A549 (cell line): ENCODE measurements around the gene PNPLA7. TPM values are rescaled to one million over a fixed set of nuclear protein-coding genes. Genes with fewer than 3 reads are reported as not detected.
"Not testable (repeated sequence)": the region's sequence is repeated elsewhere in the genome, so short reads cannot be mapped to it uniquely, and the experiment has no call there.

Source experiments
- ATAC-seq, 2 experiments: fragments of 200-7000 bp in 1 of 2; fragments of >200 bp in 1 of 2; cut with Nextera tagmentation in 1 of 2; cut with Tn5 transposase in 1 of 2; 3 replicates each; pipeline versions ENCODE4 v1.8.0 to v1.9.1; 2018 to 2020; ENCODE audit warnings: mild to moderate bottlenecking in 1 of 2, moderate library complexity in 1 of 2
- CTCF ChIA-PET: fragments of 300-600 bp; sonication (Branson Sonifier 250); formaldehyde crosslinking; extraction: SDS; loops from one replicate; lab custom pipeline; 2021; ENCODE audit warnings: antibody characterized with exemption, inconsistent platforms; lab: Yijun Ruan, JAX
- POLR2A ChIA-PET: fragments of 350-600 bp; formaldehyde crosslinking; extraction: SDS; loops from one replicate; lab custom pipeline; 2021; ENCODE audit warnings: antibody characterized with exemption, inconsistent platforms; lab: Yijun Ruan, JAX
- DNase-seq, 2 experiments: peaks; one replicate each; pipeline versions ENCODE4 v3.0.0 to v3.0.0-alpha.2; 2011 to 2016; ENCODE audit warnings: low read depth in 1 of 2, low spot score in 1 of 2
- FAIRE-seq: peaks from 2 replicates; lab custom pipeline; 2011; peaks lifted over from hg19 to GRCh38; lab: Jason Lieb, UNC
- H3K27ac ChIP-seq, 2 experiments: fragments of >200 bp; sonication (Bioruptor Twin); formaldehyde crosslinking; 3 replicates each; pipeline ENCODE4 v1.5.1; 2016 to 2017
- H3K4me1 ChIP-seq: fragments of >200 bp; sonication (Bioruptor Twin); formaldehyde crosslinking; 3 replicates; pipeline ENCODE4 v1.6.1; 2016
- H3K4me2 ChIP-seq: fragments of >200 bp; sonication (Bioruptor Twin); formaldehyde crosslinking; 3 replicates; pipeline ENCODE4 v1.6.1; 2016
- H3K4me3 ChIP-seq: fragments of >200 bp; sonication (Bioruptor Twin); formaldehyde crosslinking; 3 replicates; pipeline ENCODE4 v1.5.1; 2016
- H3K9me3 ChIP-seq: fragments of >200 bp; sonication (Bioruptor Twin); formaldehyde crosslinking; 3 replicates; pipeline ENCODE4 v1.6.1; 2016
- CBX2 ChIP-seq: fragments of 200-600 bp; sonication (generic); IDR thresholded peaks from 2 replicates; pipeline ENCODE4 v1.6.1; 2016; ENCODE audit warnings: low read depth, mild to moderate bottlenecking, borderline replicate concordance
- CTCF ChIP-seq: fragments of >200 bp; sonication (Bioruptor Twin); formaldehyde crosslinking; IDR thresholded peaks from 3 replicates; pipeline ENCODE4 v1.5.1; 2016
- E2F6 ChIP-seq: IDR thresholded peaks from 2 replicates; pipeline ENCODE4 v1.6.1; 2012; ENCODE audit warnings: low read depth, borderline replicate concordance
- EHF ChIP-seq: fragments of 250-450 bp; sonication (Bioruptor Pico); IDR thresholded peaks from 2 replicates; pipeline ENCODE4 v1.5.0; 2020; ENCODE audit warnings: mild to moderate bottlenecking
- ESRRA ChIP-seq: fragments of 150-350 bp; IDR thresholded peaks from 2 replicates; pipeline ENCODE4 v1.6.1; 2014; ENCODE audit warnings: mild to moderate bottlenecking, low read length, borderline replicate concordance
- FOSB ChIP-seq: fragments of 250-450 bp; sonication (Bioruptor Pico); IDR thresholded peaks from 2 replicates; pipeline ENCODE4 v1.5.0; 2020; ENCODE audit warnings: mild to moderate bottlenecking, moderate library complexity
- FOSL2 ChIP-seq, 2 experiments: fragments of 450-650 bp in 1 of 2; fragments of >200 bp in 1 of 2; sonication (Bioruptor Twin) in 1 of 2; formaldehyde crosslinking; IDR thresholded peaks; 2 replicates each; pipeline versions ENCODE4 v1.5.0 to v1.6.1; 2016 to 2020; ENCODE audit warnings: mild to moderate bottlenecking in 1 of 2, moderate library complexity in 1 of 2
- FOXS1 ChIP-seq: fragments of 250-450 bp; sonication (Bioruptor Pico); IDR thresholded peaks from 2 replicates; pipeline ENCODE4 v1.5.0; 2020; ENCODE audit warnings: mild to moderate bottlenecking, moderate library complexity
- HDAC2 ChIP-seq: fragments of 200-600 bp; sonication (generic); IDR thresholded peaks from 2 replicates; pipeline ENCODE4 v1.6.1; 2016
- HEYL ChIP-seq: fragments of 250-450 bp; sonication (Bioruptor Pico); IDR thresholded peaks from 2 replicates; pipeline ENCODE4 v1.8.0; 2021; ENCODE audit warnings: mild to moderate bottlenecking, moderate library complexity
- HOXA7 ChIP-seq: fragments of 250-450 bp; sonication (Bioruptor Pico); IDR thresholded peaks from 2 replicates; pipeline ENCODE4 v1.5.0; 2020; ENCODE audit warnings: mild to moderate bottlenecking, moderate library complexity
- MAFK ChIP-seq: fragments of 450-650 bp; IDR thresholded peaks from 2 replicates; pipeline ENCODE4 v1.6.1; 2014; ENCODE audit not compliant: partially characterized antibody
- MAX ChIP-seq: IDR thresholded peaks from 2 replicates; pipeline ENCODE4 v1.6.1; 2012
- MAZ ChIP-seq: fragments of 150-350 bp; IDR thresholded peaks from 2 replicates; pipeline ENCODE4 v1.6.1; 2014; ENCODE audit warnings: antibody characterized with exemption, low read depth, low read length, borderline replicate concordance
- MYC ChIP-seq: IDR thresholded peaks from 2 replicates; pipeline ENCODE4 v1.6.1; 2012; ENCODE audit warnings: mild to moderate bottlenecking, inconsistent platforms, low read length, improper control_type of control experiment, borderline replicate concordance
- PBX3 ChIP-seq: IDR thresholded peaks from 2 replicates; pipeline ENCODE4 v1.6.1; 2012
- RAD21 ChIP-seq, 2 experiments: fragments of >200 bp in 1 of 2; sonication (Bioruptor Twin) in 1 of 2; formaldehyde crosslinking in 1 of 2; IDR thresholded peaks in 1 of 2; conservative IDR thresholded peaks in 1 of 2; 2 replicates in 1 of 2; 3 replicates in 1 of 2; pipeline ENCODE4 v1.6.1; 2012 to 2018; ENCODE audit warnings: inconsistent platforms in 1 of 2
- RNF2 ChIP-seq: fragments of 200-600 bp; sonication (generic); IDR thresholded peaks from 2 replicates; pipeline ENCODE4 v1.6.1; 2016; ENCODE audit warnings: low read depth, mild to moderate bottlenecking, antibody characterized with exemption, moderate library complexity, borderline replicate concordance
- SMC3 ChIP-seq: fragments of >200 bp; sonication (Bioruptor Twin); formaldehyde crosslinking; IDR thresholded peaks from 3 replicates; pipeline ENCODE4 v1.6.1; 2018; ENCODE audit warnings: inconsistent platforms
- TFCP2L1 ChIP-seq: fragments of 250-450 bp; sonication (Bioruptor Pico); IDR thresholded peaks from 2 replicates; pipeline ENCODE4 v1.5.0; 2021; ENCODE audit warnings: mild to moderate bottlenecking
- USF2 ChIP-seq: fragments of 450-650 bp; IDR thresholded peaks from 2 replicates; pipeline ENCODE4 v1.6.1; 2014; ENCODE audit warnings: antibody characterized with exemption
- ZNF302 ChIP-seq: fragments of 250-450 bp; sonication (Bioruptor Pico); IDR thresholded peaks from 2 replicates; pipeline ENCODE4 v1.9.0; 2021; ENCODE audit warnings: inconsistent platforms, mild to moderate bottlenecking, moderate library complexity
- WGBS: methylation state at CpG from one replicate; pipeline ENCODE4 v1.1.6; 2017; ENCODE audit errors: missing lambda C conversion rate; 5-methylcytosine and 5-hydroxymethylcytosine counted together
- polyA plus RNA-seq, 4 experiments: library from polyadenylated mRNA; depleted of rRNA in 3 of 4; stranded (reverse); fragments of >200 nt; fragmentation: RNase III in 1 of 4; extraction: RNeasy Plus Mini Kit Qiagen cat#74134 plus additional on column Dnase treatment in 1 of 4; gene quantifications; 2 replicates in 3 of 4; 3 replicates in 1 of 4; pipeline ENCODE4 v1.2.3, GENCODE V29; 2011 to 2017

The PNPLA7 gene
- polyA plus RNA-seq, 2 of the 4 experiments (the other 2 are of a cell fraction): 0.31 to 1.1 TPM

- ChIA-PET POLR2A (interaction anchor here (0.8 to 1.3 kb wide), 4 partner anchors 16 to 232 kb away, joined by 3 to 6 read pairs (median 3); partner anchors contain the start of genes EHMT1, MRPL41, NRARP and PNPLA7), CTCF (interaction anchor here (0.6 to 2.4 kb wide), 20 partner anchors 10 to 248 kb away, joined by 3 to 16 read pairs (median 4); partner anchors contain the start of genes EXD3, MRPL41, NOXA1 and PNPLA7)
- Histone ChIP-seq H3K4me3 (no peak overlapping the region), H3K9me3 (no peaks in the 10 kb centered on the region), H3K4me2 (peak overlapping the region; percentile 23), H3K4me1 (peaks cover 4% of the 10 kb centered on the region)
- 29% methylated on average over 19 of the region's 19 CpGs for WGBS
- FAIRE-seq (no peak), DNase-seq (peak; percentile 73 to 74)
- TF ChIP-seq USF2: peak; percentile 87
- TF ChIP-seq E2F6: 0 out of 2 replicates have a peak, but pooled peaks have one; percentile 37
- TF ChIP-seq SMC3: peak; percentile 27; the same call in 1 of the 3 replicates
- TF ChIP-seq CTCF: peak; percentile 72
- no peak for TF ChIP-seq EHF (CRISPR knock-in tag)
- TF ChIP-seq MAZ: no peak
- peak; percentile 23 to 34; a peak in 2 of 5 replicates for TF ChIP-seq RAD21 (conservative IDR thresholded peaks at IDR 0.05 in 1 of 2, IDR thresholded peaks at IDR 0.05 in 1 of 2)
- TF ChIP-seq ESRRA: no peak
- peak; percentile 61; the same call in 1 of the 2 replicates for TF ChIP-seq MYC
- TF ChIP-seq ZNF302: no peak
- peak; percentile 96 for TF ChIP-seq MAX
- TF ChIP-seq, all 56 proteins: peak for 7
- ATAC-seq: peak; percentile 82 to 92
- H3K27ac ChIP-seq: peak overlapping the region; percentile 3 to 38; a peak in 4 of 6 replicates
Measured at GRCh38 chr9:137534256-137535119, 15.7 kb downstream of the PNPLA7 start.

GRCh38 chr9:137532891-137533468 is 17.2 kb downstream of the PNPLA7 start:
- H3K27ac ChIP-seq, POLR2A ChIA-PET, FAIRE-seq, ATAC-seq, H3K4me1 ChIP-seq, H3K4me2 ChIP-seq, H3K9me3 ChIP-seq, H3K4me3 ChIP-seq, DNase-seq: not testable (repeated sequence)
- 45% methylated on average over 8 of the region's 10 CpGs for WGBS
- CTCF ChIA-PET: interaction anchor here (2.0 kb wide), 1 partner anchor 10 kb away, joined by 6 read pairs; no protein-coding TSS in a partner anchor

- WGBS: 85% methylated on average over 17 of the region's 17 CpGs
- ChIA-PET CTCF (interaction anchor here (0.7 to 2.0 kb wide), 4 partner anchors 9 to 236 kb away, joined by 3 to 6 read pairs (median 4); no protein-coding TSS in a partner anchor), POLR2A (no interaction called here)
- TF ChIP-seq FOSL2 (IDR thresholded peaks at IDR 0.05) (no peak), FOSL2 (CRISPR knock-in tag; IDR thresholded peaks at IDR 0.05) (no peak), RNF2 (no peak), FOSB (CRISPR knock-in tag) (no peak), PBX3 (no peak), HDAC2 (no peak), HEYL (CRISPR knock-in tag) (no peak), EHF (CRISPR knock-in tag) (no peak), MAX (no peak), MYC (no peak), MAFK (no peak), FOXS1 (CRISPR knock-in tag) (no peak), USF2 (no peak), HOXA7 (CRISPR knock-in tag) (no peak), RAD21 (conservative IDR thresholded peaks at IDR 0.05 in 1 of 2, IDR thresholded peaks at IDR 0.05 in 1 of 2) (no peak), TFCP2L1 (CRISPR knock-in tag) (no peak), CBX2 (no peak)
Measured at GRCh38 chr9:137531099-137531765, 19.0 kb downstream of the PNPLA7 start.

More at GRCh38 chr9:137531099-137531765, 19.0 kb downstream of the PNPLA7 start:
- Histone ChIP-seq H3K4me2 (no peak overlapping the region), H3K9me3 (no peaks in the 10 kb centered on the region), H3K27ac (no peak overlapping the region), H3K4me1 (peaks cover 4% of the 10 kb centered on the region), H3K4me3 (no peak overlapping the region)
- ATAC-seq: no peak
- DNase-seq: no peak
- no peak for FAIRE-seq
